CD4-positive, alpha-beta T cell treated with Interleukin-6 at 100 ng/mL for 8 hours (primary cell): ENCODE data around the gene SEL1L2.
A peak's percentile ranks its signal among the peaks of the same experiment; 100 is the strongest.

Experiments used
- DNase-seq: peaks from one replicate; pipeline ENCODE4 v3.0.0-alpha.2; 2020; ENCODE audit warnings: mixed read lengths, low spot score

SEL1L2 gene

GRCh38 chr20:13865791-13866351 is 124.5 kb downstream of the SEL1L2 start:
- no peak for DNase-seq

- DNase-seq, result no peak
These were observed 125.3 kb downstream of the SEL1L2 start for GRCh38 chr20:13865156-13865555.

- DNase-seq, result no peak
These were observed 127.2 kb downstream of the SEL1L2 start for GRCh38 chr20:13863244-13863643.

DNA sequence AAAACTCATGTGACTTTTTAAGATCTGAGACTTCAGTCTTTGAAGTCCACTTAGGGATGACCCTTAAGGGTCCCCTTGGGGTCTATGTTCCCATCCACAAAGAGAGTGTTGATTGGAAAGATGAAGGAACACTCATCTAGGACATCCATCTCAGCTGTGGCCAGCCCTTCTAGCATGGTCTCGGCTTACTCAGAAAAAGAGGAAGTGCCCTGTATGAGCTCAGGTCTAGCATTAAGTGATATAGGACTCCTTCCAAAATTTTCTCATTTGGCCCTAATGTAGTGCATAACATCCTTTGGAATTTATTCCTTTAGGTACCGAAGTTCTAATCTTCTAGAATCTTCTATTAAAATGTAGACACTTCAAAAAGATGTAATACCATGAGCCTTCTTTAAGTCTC is 128.2 kb downstream of the SEL1L2 start:
- DNase-seq, result no peak

GRCh38 chr20:13858871-13859270 is 131.5 kb downstream of the SEL1L2 start:
- no peak for DNase-seq

DNA sequence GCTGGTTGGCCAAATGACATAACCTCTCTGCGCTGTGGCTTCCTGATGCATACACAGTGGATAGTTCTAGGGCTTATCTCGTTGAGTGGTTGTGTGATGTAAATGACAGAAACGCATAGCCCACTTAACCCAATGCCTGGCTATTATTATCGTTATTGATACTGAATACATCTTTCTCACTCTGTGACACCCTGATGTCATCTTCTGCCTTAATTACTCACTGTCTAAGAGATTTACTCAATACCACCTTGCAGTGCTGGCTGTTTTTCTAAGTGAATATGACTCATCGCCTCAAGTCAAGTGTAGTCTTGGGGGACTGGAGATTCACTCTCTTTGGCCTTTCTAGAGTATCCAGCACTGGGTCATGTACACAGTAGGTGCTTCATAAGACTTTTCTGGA is 132.0 kb downstream of the SEL1L2 start:
- DNase-seq, result no peak

GRCh38 chr20:13857961-13858360 is 132.5 kb downstream of the SEL1L2 start:
- no peak for DNase-seq

- DNase-seq, result no peak
These were observed 133.1 kb downstream of the SEL1L2 start for GRCh38 chr20:13857304-13857703.

DNA sequence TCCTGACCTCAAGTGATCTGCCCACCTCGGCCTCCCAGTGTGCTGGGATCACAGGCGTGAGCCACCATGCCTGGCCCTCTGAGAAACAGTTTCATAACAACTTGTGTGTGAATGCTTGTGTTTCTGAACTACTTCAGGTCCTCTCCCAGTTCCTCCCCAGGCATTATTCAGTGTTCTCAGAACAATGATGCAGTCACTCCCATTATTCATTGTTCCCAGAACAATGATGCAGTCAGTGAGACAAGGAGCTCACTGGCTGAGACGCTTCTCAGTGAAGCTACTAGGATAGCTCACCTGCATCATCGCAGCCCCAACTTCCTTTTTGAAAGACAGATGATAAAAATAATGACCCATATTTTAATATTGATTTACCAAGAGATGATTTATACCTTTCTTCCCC is 134.1 kb downstream of the SEL1L2 start:
- no peak for DNase-seq

- DNase-seq, result no peak
These were observed 134.8 kb downstream of the SEL1L2 start for GRCh38 chr20:13855613-13856012.

GRCh38 chr20:13852306-13852705 is 138.1 kb downstream of the SEL1L2 start:
- DNase-seq, result no peak

DNA sequence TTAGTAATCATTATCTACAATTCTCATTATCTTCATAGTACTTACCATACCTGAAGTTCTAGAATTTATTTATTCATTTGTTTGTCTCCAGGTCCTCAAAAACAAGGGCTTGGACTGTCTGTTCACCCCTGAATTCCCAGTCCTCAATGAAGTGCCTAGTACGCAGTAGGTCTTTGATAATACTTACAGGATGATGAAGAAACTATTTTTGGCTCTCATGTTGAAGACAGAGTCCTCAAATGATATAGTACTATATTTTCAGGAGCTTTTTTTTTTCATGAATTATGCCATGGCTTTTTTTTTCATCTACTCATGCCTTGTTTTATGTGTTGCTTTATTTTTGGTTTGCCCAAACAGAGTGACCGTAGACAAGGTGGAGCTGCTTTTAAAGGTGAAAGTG is 139.1 kb downstream of the SEL1L2 start:
- no peak for DNase-seq

DNA sequence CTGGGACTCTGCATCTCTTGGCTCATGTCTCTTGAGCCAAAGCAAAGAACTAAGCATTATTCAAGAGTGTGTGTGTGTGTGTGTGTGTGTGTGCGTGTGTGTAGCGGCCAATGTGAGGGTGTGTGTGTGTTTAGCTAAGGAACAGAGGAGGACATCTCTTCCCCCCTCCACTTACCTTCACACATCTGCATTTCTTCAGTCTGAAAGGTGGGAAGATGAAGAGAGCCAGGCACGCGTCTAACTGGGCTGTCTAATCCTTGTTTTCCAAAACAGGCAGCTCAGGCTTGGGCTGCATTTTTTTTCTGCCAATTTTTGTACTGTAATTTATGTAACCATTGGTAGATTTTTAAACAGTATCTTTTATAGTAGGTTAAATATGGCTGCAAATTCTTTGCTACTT is 146.1 kb downstream of the SEL1L2 start:
- DNase-seq, result no peak

- no peak for DNase-seq
These were observed 149.2 kb downstream of the SEL1L2 start for GRCh38 chr20:13841206-13841605.

- no peak for DNase-seq
These were observed 150.3 kb downstream of the SEL1L2 start for GRCh38 chr20:13840093-13840465.

GRCh38 chr20:13839421-13840092 is 150.9 kb downstream of the SEL1L2 start:
- no peak for DNase-seq

DNA sequence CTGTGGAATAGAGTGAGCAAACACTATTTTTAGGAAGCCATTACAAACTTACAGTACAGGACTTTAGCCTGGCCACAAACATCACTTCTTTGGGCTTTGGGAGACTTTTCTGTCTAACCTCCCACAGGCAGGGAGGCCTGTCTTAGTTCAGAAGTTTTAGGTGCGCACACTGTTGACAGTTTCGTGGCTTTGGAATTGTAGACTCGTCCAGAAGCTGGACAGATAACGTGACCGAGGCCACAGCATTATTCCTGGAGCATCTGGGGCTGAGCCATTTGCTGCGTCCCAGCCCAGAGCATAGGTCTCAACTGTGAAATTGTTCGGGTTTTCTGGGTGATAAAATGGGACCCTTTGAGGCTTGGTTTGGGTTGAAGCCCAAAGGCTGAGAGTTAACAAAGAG is 151.8 kb downstream of the SEL1L2 start:
- DNase-seq, result no peak

DNA sequence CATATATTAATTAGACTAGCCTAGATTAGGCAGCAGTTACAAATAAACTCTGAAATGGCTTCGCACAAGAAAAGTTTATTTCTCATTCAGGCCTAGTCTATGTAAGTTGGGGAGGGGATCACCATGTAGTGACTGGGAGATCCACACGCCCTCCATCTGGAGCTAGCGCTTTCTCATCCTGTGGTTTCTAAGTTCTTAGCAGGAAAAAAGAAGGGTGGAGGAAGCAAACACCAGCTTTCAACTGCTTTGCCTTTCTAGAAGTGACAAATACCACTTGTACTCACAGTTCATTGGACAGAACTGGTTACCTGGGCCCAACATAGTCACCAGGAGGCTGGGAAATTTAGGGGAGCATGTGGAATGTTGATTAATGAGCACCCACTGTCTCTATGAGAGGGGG is 158.9 kb downstream of the SEL1L2 start:
- no peak for DNase-seq

- DNase-seq, result no peak
These were observed 164.9 kb downstream of the SEL1L2 start for GRCh38 chr20:13825465-13825864.

DNA sequence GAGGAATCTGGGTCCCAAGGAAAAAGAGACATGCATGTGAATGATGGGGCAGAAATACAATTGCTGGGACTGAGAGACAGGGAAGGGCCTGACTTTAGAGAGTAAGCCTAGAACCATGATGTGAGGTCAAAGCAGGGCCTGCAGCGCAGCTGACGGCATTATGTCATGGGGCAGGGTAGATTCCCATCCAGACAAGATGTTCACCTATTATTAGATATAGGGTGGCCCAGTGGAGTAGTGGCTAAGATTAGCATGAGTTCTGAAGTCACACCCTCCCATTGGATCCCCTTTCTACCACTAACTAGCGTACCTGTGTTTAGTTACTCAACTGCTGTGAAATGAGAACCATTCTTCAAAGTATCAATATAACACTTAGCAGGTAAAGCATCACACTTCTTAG is 166.0 kb downstream of the SEL1L2 start:
- DNase-seq, result no peak

- DNase-seq, result no peak
These were observed 168.0 kb downstream of the SEL1L2 start for GRCh38 chr20:13822459-13822858.

- DNase-seq, result no peak
These were observed 168.5 kb downstream of the SEL1L2 start for GRCh38 chr20:13821876-13822275.

DNA sequence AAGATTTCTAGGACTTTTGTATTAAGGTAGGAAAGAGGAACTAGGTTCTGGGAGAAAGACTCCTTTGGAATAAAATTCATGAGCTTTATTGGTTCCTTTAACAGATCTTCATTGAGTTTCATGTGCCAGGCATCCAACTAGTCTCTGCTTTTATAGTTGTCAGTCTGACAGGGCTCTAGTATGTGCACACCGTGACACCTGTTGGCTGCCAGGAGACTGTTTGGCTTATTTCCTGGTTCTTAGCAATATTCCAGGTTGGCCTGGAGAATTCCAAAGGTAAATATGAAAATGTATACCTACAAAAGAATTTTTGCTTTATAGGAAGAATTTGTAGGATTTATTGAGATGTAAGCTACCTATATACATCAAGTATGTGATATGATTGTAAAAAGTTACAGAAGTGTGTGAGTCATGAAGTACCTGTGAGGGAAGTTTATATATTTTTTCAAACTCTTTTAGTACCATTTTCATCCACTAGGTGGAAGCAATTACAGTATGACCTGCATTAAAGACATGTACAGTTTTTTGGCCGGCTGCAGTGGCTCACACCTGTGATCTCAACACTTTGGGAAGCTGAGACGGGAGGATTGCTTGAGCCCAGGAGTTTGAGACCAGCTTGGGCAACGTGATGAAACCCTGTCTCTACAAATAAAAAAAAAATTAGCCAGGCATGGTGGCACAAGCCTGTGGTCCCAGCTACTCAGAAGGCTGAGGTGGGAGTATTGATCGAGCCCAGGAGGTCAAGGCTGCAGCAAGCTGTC is 170.3 kb downstream of the SEL1L2 start:
- DNase-seq, result peak; percentile 25

- DNase-seq, result no peak
These were observed 173.1 kb downstream of the SEL1L2 start for GRCh38 chr20:13817342-13817741.
